ENCODE results near the gene TMEM18.

DNA sequence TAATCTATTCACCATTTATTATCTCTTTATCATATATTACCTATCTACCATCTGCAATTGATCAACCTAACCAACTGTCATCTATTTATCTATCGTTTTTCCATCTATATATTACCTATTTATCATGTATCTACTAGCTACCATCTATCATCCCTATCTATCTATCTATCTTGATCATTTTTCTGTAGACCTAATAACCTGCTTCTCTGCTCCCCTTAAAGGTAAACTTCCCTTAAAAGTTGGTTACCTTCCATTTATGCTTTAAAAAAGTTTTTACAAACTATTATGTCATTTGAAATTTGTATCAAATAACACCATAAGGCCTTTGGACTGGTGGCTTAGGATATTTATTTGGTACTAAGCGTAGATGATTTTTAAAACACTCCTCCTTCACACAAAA lies 47.2 kb downstream of the TMEM18 start:
- no peak for TF ChIP-seq POLR2A (IDR thresholded peaks at IDR 0.05)
- TF ChIP-seq, protein P1, sequence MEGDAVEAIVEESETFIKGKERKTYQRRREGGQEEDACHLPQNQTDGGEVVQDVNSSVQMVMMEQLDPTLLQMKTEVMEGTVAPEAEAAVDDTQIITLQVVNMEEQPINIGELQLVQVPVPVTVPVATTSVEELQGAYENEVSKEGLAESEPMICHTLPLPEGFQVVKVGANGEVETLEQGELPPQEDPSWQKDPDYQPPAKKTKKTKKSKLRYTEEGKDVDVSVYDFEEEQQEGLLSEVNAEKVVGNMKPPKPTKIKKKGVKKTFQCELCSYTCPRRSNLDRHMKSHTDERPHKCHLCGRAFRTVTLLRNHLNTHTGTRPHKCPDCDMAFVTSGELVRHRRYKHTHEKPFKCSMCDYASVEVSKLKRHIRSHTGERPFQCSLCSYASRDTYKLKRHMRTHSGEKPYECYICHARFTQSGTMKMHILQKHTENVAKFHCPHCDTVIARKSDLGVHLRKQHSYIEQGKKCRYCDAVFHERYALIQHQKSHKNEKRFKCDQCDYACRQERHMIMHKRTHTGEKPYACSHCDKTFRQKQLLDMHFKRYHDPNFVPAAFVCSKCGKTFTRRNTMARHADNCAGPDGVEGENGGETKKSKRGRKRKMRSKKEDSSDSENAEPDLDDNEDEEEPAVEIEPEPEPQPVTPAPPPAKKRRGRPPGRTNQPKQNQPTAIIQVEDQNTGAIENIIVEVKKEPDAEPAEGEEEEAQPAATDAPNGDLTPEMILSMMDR (IDR thresholded peaks at IDR 0.05): no peak

Data from lower leg skin (tissue), 3 donors.